T follicular helper cell (primary cell): ENCODE data around the gene MCUB.
A peak's percentile ranks its signal among the peaks of the same experiment; 100 is the strongest.

ENCODE experiments used
- DNase-seq: peaks from one replicate; pipeline ENCODE4 v3.0.0-alpha.2; 2020; ENCODE audit warnings: low read depth

MCUB gene

GRCh38 chr4:109627361-109627760 is 67.3 kb downstream of the MCUB start:
- DNase-seq: no peak

- DNase-seq: no peak
Measured at GRCh38 chr4:109629775-109630174, 69.7 kb downstream of the MCUB start.

GRCh38 chr4:109631532-109632108 is 71.6 kb downstream of the MCUB start:
- DNase-seq: no peak

GRCh38 chr4:109640644-109641043 is 80.6 kb downstream of the MCUB start:
- DNase-seq: no peak

GRCh38 chr4:109645874-109646710 is 86.0 kb downstream of the MCUB start:
- DNase-seq: no peak

GRCh38 chr4:109648266-109648996 is 88.4 kb downstream of the MCUB start:
- DNase-seq: peak; percentile 19

GRCh38 chr4:109648997-109649575 is 89.0 kb downstream of the MCUB start:
- DNase-seq: no peak

GRCh38 chr4:109649872-109650271 is 89.8 kb downstream of the MCUB start:
- DNase-seq: no peak

GRCh38 chr4:109655396-109655795 is 95.3 kb downstream of the MCUB start:
- no peak for DNase-seq

- DNase-seq: no peak
Measured at GRCh38 chr4:109657854-109658418, 97.9 kb downstream of the MCUB start.

- no peak for DNase-seq
Measured at GRCh38 chr4:109658871-109659410, 98.9 kb downstream of the MCUB start.

- no peak for DNase-seq
Measured at GRCh38 chr4:109662116-109662515, 102.1 kb downstream of the MCUB start.

GRCh38 chr4:109662771-109663170 is 102.7 kb downstream of the MCUB start:
- no peak for DNase-seq

- DNase-seq: no peak
Measured at GRCh38 chr4:109665783-109666485, 105.9 kb downstream of the MCUB start.

- no peak for DNase-seq
Measured at GRCh38 chr4:109671350-109671749, 111.3 kb downstream of the MCUB start.

- no peak for DNase-seq
Measured at GRCh38 chr4:109672169-109672930, 112.3 kb downstream of the MCUB start.

GRCh38 chr4:109673303-109673702 is 113.3 kb downstream of the MCUB start:
- no peak for DNase-seq

- DNase-seq: no peak
Measured at GRCh38 chr4:109675181-109675580, 115.1 kb downstream of the MCUB start.

GRCh38 chr4:109675843-109676242 is 115.8 kb downstream of the MCUB start:
- DNase-seq: no peak

GRCh38 chr4:109676886-109677285 is 116.8 kb downstream of the MCUB start:
- DNase-seq: no peak
